Uterus (tissue), 4 donors: ENCODE measurements around the gene IL9R. TPM values are rescaled to one million over a fixed set of nuclear protein-coding genes. Genes with fewer than 3 reads are reported as not detected.
"Not testable (repeated sequence)": the region's sequence is repeated elsewhere in the genome, so short reads cannot be mapped to it uniquely, and the experiment has no call there.

ENCODE experiments used
- DNase-seq, 2 donors: peaks; one replicate each; pipeline ENCODE4 v3.0.0-alpha.2; 2019 to 2020
- H3K27ac ChIP-seq, 2 donors: fragments of 200-600 bp; sonication (generic); 1 replicate in 1 of 2; 2 replicates in 1 of 2; pipeline ENCODE4 v1.5.1; 2016 to 2018
- H3K27me3 ChIP-seq, 2 donors: fragments of 200-600 bp; sonication (generic); one replicate each; pipeline ENCODE4 v1.5.1; 2018 to 2019; ENCODE audit warnings: control low read depth in 1 of 2
- H3K36me3 ChIP-seq, 2 donors: fragments of 200-600 bp; sonication (generic); one replicate each; pipeline ENCODE4 v1.5.1; 2019; ENCODE audit warnings: control low read depth in 1 of 2
- H3K4me1 ChIP-seq, 2 donors: fragments of 200-600 bp; sonication (generic); one replicate each; pipeline ENCODE4 v1.5.1; 2018 to 2019; ENCODE audit warnings: control low read depth in 1 of 2
- H3K4me3 ChIP-seq, 2 donors: fragments of 200-600 bp; sonication (generic); 1 replicate in 1 of 2; 2 replicates in 1 of 2; pipeline ENCODE4 v1.5.1; 2018 to 2019; ENCODE audit warnings: mild to moderate bottlenecking in 1 of 2
- H3K9me3 ChIP-seq, 2 donors: fragments of 200-600 bp; sonication (generic); one replicate each; pipeline ENCODE4 v1.5.1; 2019; ENCODE audit warnings: control low read depth in 1 of 2
- CTCF ChIP-seq, 4 experiments: fragments of 200-600 bp in 2 of 4; fragments of 450-650 bp in 2 of 4; sonication (generic) in 2 of 4; IDR thresholded peaks; one replicate each; pipeline ENCODE4 v1.5.1; 2016 to 2019; ENCODE audit warnings: antibody characterized with exemption in 4 of 4, mild to moderate bottlenecking in 2 of 4, moderate library complexity in 1 of 4
- POLR2A ChIP-seq, 2 donors: fragments of 450-650 bp; IDR thresholded peaks; one replicate each; pipeline ENCODE4 v1.6.1; 2016; ENCODE audit warnings: antibody characterized with exemption in 2 of 2, mild to moderate bottlenecking in 1 of 2, moderate library complexity in 1 of 2
- intact Hi-C: fragments of 100-400 bp; cut with DNase I; formaldehyde crosslinking; loops from one replicate; pipeline ENCODE4 v1.15.1; 2023; ENCODE audit warnings: low total_unique reads
- total RNA-seq, 4 donors: library from RNA; depleted of rRNA in 3 of 4; stranded (reverse); fragments of >200 nt in 3 of 4; gene quantifications; one replicate each; pipeline versions ENCODE4 v1.1.0 to v1.2.4, GENCODE V29; 2014 to 2023
- donor health status: DM: yes; HTN: yes; CAD: no.

Gene IL9R
- total RNA-seq, 4 donors from 2014 or later: 0.14 TPM; not detected in 3

- intact Hi-C loops: no loop called here
- Histone ChIP-seq H3K9me3 (no peaks in the 10 kb centered on the region), H3K4me3 (no peak overlapping the region), H3K27me3 (no peaks in the 10 kb centered on the region), H3K36me3 (no peaks in the 10 kb centered on the region), H3K27ac (no peak overlapping the region), H3K4me1 (no peaks in the 10 kb centered on the region)
- no peak for DNase-seq
- TF ChIP-seq CTCF (IDR thresholded peaks at IDR 0.05) (no peak), POLR2A (IDR thresholded peaks at IDR 0.05) (no peak)
Observed at GRCh38 chrX:155998116-155998515, 620 bp downstream of the IL9R start.

GRCh38 chrX:155998761-155999510 is 1.4 kb downstream of the IL9R start:
- Histone ChIP-seq H3K9me3 (no peaks in the 10 kb centered on the region), H3K27ac (no peak overlapping the region), H3K36me3 (no peaks in the 10 kb centered on the region), H3K4me3 (no peak overlapping the region), H3K27me3 (no peaks in the 10 kb centered on the region), H3K4me1 (no peaks in the 10 kb centered on the region)
- no peak for DNase-seq
- TF ChIP-seq POLR2A (IDR thresholded peaks at IDR 0.05) (no peak), CTCF (IDR thresholded peaks at IDR 0.05) (no peak)
- intact Hi-C loops: no loop called here

GRCh38 chrX:155999751-156000150 is 2.3 kb downstream of the IL9R start:
- DNase-seq, H3K36me3 ChIP-seq, H3K27ac ChIP-seq, H3K9me3 ChIP-seq, intact Hi-C loops, H3K4me3 ChIP-seq, H3K27me3 ChIP-seq, H3K4me1 ChIP-seq: not testable (repeated sequence)

GRCh38 chrX:156000361-156000926 is 2.9 kb downstream of the IL9R start:
- Histone ChIP-seq H3K27ac (no peak overlapping the region), H3K4me3 (no peak overlapping the region), H3K4me1 (no peaks in the 10 kb centered on the region), H3K9me3 (no peaks in the 10 kb centered on the region), H3K27me3 (no peaks in the 10 kb centered on the region), H3K36me3 (no peaks in the 10 kb centered on the region)
- intact Hi-C loops: no loop called here
- TF ChIP-seq CTCF (IDR thresholded peaks at IDR 0.05): no peak
- TF ChIP-seq POLR2A (IDR thresholded peaks at IDR 0.05): no peak
- DNase-seq: no peak

GRCh38 chrX:156001001-156001666 is 3.6 kb downstream of the IL9R start:
- Histone ChIP-seq H3K36me3 (no peaks in the 10 kb centered on the region), H3K27me3 (no peaks in the 10 kb centered on the region), H3K4me1 (no peaks in the 10 kb centered on the region), H3K4me3 (no peak overlapping the region), H3K27ac (no peak overlapping the region), H3K9me3 (no peaks in the 10 kb centered on the region)
- DNase-seq: no peak
- TF ChIP-seq CTCF (IDR thresholded peaks at IDR 0.05) (no peak), POLR2A (IDR thresholded peaks at IDR 0.05) (no peak)
- intact Hi-C loops: no loop called here
